ENCODE results near the gene CNKSR1.
"Not testable (repeated sequence)": the region's sequence is repeated elsewhere in the genome, so short reads cannot be mapped to it uniquely, and the experiment has no call there.

Gene CNKSR1

DNA sequence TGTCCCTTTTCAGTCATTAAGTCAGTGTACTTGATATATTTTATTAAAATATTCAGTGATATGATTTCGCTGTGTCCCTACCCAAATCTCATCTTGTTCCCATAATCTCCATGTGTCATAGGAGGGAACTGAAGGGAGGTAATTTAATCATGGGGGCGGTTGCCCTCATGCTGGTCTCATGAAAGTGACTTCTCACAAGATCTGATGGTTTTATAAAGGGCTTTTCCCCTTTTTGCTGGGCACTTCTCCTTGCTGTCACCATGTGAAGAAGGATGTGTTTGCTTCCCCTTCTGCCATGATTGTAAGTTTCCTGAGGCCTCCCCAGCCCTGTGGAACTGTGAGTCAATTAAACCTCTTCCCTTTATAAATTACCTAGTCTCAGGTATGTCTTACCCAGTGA is 53.4 kb downstream of the CNKSR1 start:
- DNase-seq (ENCODE audit: low spot score), result not testable (repeated sequence)

DNA sequence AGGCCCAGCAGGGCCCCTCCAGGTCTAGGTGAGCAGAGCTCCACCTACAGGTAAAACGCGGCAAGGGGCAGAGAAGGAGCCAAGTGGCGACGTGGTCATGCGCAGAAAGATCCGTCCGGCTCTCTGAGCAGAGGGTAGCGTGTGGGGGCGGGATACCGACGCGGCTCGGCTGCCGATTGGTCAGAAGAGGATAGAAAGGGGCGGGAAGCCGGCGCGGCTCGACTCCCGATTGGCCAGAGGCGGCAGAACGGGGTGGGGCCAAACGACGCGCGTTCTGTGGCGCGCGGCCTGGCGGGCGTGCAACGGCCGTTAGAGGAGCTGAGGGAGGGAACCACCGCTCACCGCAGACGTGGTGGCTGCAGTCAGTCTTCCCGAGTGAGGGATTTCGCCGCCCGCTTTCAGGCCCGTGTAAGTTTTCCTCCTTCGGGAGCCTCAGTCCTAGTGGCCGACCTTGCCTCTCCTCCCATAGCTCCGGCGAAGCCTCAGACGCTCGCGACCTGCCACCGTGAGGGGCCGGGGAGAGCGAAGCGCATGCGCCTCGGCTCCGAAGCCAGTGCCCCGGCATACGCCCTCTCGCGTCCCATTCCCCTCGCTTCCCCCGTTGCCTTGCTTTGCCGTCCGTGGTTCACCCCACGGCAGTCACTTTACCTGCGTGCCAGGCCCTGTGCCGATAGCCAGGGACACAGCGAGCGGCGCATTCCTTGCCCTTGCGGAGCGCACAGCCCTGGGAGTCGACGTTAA is 56.8 kb downstream of the CNKSR1 start, which contains the start of gene CEP85:
TSS of gene CEP85 (plus strand) at position 298 of the 741 bp plus-strand sequence. CDS start 5,584 bp downstream, outside the sequence.
- peak; percentile 96 for DNase-seq (ENCODE audit: low spot score)

DNA sequence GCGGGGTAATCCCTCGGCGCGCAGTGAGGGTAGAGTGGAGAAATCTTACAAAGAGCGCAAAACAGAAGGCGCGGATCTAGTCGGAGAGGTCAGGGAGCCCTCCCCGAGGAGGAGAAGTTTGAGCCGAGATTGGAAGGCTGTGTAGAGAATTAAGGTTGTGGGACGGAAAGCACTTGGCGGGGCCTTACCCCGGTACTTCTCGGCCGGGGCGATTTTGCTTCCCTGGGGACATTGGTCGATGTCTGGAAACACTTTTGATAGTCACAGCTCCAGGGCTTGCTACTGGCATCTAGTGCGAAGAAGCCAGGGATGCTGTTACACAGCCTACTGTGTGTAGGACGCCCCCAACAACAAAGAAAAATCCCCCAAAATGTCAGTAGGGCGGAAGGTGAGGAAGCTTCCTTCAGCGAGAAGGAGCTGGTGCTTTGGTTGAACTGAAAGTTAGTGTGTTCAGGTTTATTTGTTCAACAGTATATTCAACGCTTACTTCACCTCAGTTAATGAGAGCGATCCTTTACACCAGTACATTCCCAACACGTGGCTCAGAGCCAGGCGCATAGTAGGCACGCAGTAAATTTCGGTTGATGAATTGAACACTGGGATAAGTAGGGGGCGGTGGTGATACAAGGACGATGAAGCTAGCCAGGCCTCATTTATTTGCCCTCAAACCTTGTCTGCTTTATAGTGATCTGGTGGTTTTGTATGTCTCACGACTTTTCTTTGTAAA is 57.5 kb downstream of the CNKSR1 start:
- DNase-seq (ENCODE audit: low spot score), result peak; percentile 67

GRCh38 chr1:26237230-26237966 is 60.1 kb downstream of the CNKSR1 start:
- DNase-seq (ENCODE audit: low spot score), result no peak
